GM18519 (cell line): ENCODE measurements around the gene FXYD1.

ENCODE experiments used
- ATAC-seq: cut with Tn5 transposase; IDR thresholded peaks from one replicate; pipeline ENCODE4 v1.9.1; 2021; ENCODE audit warnings: mild to moderate bottlenecking, moderate library complexity; ENCODE audit not compliant: unreplicated experiment, low FRiP score

The FXYD1 gene

DNA sequence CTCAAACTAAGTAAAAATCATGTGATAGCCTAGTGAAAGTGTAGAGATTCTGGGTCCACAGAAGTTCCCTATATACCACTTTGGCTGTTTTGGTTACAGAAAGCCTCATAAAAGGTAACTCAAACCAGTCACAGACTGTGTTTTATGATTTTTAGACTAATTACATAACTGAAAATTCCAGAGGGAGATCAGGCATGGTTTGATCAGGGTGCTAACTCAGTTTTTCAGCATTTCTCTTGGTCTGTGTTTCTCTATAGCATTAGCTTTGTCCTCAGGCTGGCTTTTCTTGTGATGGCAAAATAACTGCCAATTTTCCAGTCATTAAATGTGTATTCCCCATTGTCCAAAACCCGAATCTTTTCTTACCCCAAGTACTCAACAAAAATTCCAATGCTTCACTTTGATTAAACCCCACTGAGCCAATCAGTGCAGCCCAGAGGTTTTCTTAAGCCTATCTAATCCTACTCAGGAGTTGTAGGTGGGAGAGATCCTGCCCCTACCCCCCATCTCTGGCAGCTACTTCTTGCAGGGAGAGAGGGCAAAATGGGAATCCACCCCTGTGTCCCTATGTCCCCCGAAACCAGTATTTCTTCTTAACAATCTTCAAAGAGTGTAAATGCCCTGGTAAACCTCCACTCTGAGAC, 31.6 kb upstream of the FXYD1 start:
- ATAC-seq: no peak

- no peak for ATAC-seq
Observed at GRCh38 chr19:35107545-35107944, 31.1 kb upstream of the FXYD1 start.

- ATAC-seq: no peak
Observed at GRCh38 chr19:35108730-35109129, 29.9 kb upstream of the FXYD1 start.

DNA sequence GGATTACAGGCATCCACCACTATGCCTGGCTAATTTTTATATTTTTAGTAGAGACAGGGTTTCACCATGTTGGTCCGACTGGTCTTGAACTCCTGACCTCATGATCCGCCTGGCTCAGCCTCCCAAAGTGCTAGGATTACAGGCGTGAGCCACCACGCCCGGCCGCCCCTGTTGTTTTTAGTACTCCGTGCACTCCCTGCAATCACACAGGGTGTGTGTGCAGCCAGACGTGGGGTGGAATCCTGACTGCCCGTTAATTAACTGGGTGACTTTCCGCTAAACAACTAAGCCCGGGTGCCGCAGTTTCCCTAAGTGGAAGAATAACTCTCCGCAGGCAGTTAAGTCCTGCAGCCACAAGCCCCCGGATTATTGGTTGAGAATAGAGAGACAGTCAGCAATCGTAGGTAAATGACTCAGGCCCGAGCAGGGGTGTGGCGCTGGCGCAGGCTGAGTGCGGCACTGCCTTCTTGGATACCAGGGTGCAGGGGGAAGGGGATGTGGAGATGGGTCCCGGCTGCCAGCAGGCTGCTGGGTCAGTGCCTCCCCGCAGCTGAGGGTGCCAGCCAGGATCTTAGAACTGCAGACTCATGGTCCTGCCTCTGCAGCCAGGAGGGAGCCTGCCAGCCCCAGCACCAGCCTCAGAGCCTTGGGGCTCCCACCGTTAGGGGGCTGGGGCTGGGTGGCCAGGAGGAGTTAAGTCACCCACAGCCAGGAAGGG, 29.1 kb upstream of the FXYD1 start:
- no peak for ATAC-seq

- no peak for ATAC-seq
Observed at GRCh38 chr19:35110974-35111373, 27.6 kb upstream of the FXYD1 start.

GRCh38 chr19:35112995-35113688, 25.5 kb upstream of the FXYD1 start:
- ATAC-seq: no peak

DNA sequence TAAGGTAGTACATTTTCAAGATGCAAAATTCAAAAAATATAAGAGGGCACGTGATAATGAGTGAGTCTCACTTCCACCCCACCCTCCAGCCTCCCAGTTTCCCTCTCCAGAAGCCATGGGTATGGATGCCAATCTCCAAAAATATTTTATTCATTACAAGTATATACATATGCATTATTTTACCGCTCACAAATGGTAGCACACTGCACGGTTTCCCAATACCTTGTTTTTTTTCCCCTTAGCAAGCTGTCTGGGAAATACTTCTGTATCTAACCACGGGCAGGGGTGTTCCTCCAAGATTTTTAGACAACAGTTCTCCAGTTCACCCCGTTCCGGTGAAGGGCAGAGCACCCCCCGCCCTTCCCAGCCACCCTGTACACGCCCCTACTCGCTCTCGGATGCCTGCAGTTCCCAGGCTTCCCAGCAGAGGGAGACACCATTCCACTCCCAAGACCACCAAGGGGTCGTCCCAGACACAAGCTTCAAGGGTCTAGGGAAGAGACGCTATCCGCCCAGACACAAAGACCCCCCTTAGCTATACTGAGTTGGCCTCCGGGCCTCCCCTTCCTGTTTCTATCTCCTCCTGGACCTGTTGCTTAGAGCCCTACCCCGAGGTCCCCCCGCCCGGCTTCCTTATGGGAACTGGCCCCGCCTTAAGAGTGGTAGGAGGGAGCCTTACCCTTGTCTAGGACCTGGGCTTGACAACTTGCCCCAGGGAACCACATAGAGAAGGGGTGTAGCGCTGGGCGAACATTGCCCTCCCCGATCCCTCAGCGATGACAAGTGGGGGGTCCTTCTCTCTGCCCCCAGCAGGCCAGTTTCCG, 24.1 kb upstream of the FXYD1 start:
- no peak for ATAC-seq

DNA sequence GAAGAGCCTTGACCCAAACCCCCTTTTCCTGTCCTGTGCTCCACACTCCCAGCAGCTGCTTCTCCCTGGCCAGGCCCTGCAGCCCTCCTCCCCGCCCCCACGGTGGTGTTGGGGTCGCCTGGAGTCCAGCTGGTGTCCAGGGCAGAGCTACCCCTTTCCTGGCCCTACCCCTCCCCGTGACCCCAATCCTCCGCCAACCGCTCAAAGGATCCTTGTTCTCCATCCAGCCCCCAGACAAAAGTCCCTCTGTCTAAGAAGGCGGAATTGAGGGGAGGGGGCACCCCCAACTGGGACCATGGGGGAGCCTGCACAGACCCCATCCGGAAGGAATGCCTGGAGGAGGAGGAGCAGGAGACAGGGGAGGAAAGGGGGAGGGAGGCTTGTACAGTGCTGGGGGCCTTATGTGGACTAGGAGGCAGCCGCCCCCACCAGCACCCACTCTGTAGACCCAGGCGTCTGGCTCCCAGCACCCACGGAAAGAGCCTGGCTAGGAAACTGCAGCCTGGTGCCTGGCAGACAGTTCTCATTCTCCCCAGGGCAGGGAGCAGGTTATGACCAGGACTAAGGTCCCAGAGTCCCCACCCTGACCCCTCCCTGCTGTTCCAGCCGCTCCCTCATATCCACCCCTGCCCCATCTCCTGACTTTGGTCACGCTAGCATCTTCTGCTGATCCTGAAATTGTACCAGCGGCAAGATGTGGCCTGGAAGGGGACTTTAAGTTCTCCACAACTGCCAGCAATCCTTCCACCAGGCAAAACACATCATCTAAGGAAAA, 23.3 kb upstream of the FXYD1 start, which contains the start of gene FXYD3:
Gene FXYD3, plus strand, starts transcription at position 647 of the 775 bp plus-strand sequence. CDS start 3,554 bp downstream, outside the sequence.
- no peak for ATAC-seq

GRCh38 chr19:35116072-35116801, 22.4 kb upstream of the FXYD1 start:
- ATAC-seq: no peak

- no peak for ATAC-seq
Observed at GRCh38 chr19:35117116-35117515, 21.5 kb upstream of the FXYD1 start.

DNA sequence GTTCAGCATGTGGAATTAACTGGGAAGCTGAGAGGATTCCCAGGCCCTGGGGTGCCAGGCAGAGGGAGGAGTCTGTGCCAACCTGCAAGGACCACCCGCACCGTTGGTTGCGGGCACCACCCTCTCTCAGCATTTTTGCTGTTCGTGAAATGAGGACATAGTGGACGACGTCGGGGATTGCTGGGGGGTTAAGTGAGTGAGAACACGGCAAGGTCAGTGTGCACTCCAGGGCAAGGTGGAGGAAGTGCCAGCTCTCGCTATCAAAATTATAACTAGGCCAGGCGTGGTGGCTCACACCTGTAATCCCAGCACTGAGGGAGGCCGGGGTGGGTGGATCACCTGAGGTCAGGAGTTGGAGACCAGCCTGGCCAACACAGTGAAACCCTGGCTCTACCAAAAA, 20.8 kb upstream of the FXYD1 start:
- ATAC-seq: no peak

DNA sequence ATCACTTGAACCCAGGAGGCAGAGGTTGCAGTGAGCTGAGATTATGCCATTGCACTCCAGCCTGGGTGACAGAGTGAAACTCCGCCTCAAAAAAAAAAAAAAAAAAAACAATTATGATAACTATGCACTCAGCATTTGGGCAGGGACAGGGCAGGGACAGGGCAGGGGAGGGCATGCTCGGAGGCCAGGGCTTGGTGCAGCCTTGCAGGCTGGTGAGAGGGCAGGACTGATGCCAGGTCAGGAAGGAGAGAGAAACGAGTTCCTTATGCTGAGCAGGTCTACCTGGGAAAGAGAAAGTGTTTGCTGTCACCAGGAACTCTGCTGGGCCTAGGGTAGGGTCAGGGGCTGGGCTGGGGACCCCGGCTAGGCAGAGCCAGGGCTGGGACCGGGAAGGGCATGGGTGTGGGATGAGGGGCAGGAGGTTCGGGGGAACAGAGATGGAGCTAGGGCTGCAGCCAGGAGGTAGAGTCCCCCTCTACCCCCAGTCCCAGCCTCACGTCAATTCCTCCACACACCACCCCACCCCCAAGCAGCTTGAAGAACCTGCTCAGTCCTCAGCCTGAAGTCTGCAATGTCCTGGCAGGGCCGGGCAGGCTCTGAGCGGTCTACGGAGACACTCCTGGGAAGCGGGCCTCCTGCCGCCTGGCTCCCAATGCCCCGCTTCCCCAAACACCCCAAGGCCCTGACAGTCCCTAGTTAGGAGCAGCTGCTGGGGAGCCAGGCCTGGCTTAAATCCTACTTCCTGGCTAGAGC, 20.2 kb upstream of the FXYD1 start:
- no peak for ATAC-seq

GRCh38 chr19:35119091-35119490, 19.5 kb upstream of the FXYD1 start:
- ATAC-seq: no peak

DNA sequence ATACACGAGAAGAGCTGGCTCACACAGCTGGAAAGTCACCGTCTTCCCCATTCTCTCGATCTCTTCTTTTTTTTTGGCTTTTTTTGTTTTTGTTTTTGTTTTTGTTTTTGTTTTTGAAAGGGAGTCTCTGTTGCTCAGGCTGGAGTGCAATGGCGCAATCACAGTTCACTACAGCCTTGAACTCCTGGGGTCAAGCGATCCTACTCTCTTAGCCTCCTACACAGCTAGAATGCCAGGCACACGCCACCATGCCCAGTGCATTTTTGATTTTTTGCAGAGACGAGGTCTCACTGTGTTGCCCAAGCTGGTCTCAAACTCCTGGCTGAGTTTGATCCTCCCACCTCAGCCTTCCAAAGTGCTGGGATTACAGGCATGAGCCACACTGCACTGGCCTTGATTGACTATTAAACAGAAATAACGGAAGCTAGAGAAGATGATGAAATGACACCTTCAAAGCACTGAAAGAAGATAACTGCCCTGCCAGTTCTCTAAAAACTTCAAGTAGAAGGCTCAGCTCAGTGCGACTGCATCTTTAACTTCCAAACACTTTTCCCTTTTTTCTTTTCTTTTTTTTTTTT, 19.0 kb upstream of the FXYD1 start:
- ATAC-seq: no peak

DNA sequence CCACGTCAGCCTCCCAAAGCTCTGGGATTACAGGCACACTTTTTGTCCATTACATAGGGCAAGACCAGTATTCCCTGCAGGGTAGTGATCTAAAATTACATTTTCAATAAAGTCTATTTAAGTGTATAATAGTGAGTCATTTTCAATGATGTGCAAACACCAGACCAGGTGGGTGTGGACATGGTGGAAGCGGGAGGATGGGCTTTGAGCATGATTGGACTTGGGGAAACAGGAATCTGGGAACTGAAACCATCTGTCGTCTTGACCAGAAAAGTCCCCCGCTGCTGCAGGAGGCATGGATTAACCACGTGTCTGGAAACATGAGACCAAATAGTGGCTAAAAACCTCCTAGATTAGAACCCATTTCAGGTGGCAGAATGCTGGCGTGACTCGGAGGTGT, 18.1 kb upstream of the FXYD1 start:
- no peak for ATAC-seq

GRCh38 chr19:35120898-35121297, 17.7 kb upstream of the FXYD1 start:
- ATAC-seq: no peak

DNA sequence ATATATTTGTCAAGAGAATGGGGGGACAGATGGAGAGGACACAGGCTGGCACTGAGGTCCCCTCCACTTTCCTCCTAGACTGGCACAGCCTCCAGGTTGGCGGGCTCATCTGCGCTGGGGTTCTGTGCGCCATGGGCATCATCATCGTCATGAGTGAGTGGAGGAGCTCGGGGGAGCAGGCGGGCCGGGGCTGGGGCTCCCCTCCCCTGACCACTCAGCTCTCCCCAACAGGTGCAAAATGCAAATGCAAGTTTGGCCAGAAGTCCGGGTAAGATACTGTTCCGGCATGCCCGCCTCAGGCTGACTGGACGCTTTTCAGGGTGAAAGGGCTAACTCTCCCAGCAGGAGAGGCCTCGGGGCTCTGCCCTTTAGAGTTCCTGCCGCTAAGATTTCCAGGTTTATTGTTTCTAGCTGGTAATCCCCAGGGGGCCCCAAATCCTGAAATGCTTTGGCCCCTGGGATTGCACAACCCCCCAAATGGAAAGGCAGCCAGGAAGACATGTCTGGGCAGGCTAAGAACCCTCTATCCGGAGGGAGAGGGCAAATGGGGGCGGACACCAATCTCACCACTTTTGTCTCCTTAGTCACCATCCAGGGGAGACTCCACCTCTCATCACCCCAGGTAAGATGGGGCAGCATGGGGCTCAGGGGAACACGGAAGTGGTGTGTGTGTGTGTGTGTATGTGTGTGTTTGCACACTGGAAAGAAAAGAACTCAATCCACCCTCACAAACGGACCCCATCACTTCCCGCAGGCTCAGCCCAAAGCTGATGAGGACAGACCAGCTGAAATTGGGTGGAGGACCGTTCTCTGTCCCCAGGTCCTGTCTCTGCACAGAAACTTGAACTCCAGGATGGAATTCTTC, 15.7 kb upstream of the FXYD1 start:
- ATAC-seq: no peak
